Tibial nerve (tissue), 3 donors: ENCODE data around the gene HNRNPLL.

ENCODE experiments used
- POLR2A ChIP-seq, 2 donors: fragments of 450-650 bp; IDR thresholded peaks; one replicate each; pipeline ENCODE4 v1.6.1; 2017; ENCODE audit warnings: antibody characterized with exemption in 2 of 2, mild to moderate bottlenecking in 2 of 2, moderate library complexity in 2 of 2
- TF ChIP-seq, protein P1 (sequence below), 5 experiments: fragments of 200-600 bp in 3 of 5; fragments of 450-650 bp in 2 of 5; sonication (generic) in 3 of 5; IDR thresholded peaks; one replicate each; pipeline ENCODE4 v1.5.1; 2016 to 2019; ENCODE audit warnings: antibody characterized with exemption in 5 of 5, mild to moderate bottlenecking in 3 of 5, moderate library complexity in 2 of 5

DNA sequence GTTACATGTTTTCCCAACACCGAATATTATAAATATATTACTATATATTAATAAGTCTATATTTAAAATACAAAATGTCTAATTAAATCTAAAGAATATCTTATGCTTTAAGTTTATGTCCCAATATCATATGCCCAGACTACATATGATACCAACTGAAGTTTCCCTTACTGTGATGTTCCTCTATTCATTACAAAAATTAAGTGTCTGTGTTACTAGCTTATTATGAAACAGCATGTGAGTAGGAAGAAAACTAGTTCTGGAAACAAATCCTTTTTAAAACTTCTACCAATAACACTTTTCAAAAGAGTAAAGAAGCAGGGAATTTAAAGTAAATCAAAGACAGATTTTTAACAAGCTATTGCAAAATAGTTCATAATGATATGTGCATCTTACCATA, 17.8 kb downstream of the HNRNPLL start:
- TF ChIP-seq, protein P1, sequence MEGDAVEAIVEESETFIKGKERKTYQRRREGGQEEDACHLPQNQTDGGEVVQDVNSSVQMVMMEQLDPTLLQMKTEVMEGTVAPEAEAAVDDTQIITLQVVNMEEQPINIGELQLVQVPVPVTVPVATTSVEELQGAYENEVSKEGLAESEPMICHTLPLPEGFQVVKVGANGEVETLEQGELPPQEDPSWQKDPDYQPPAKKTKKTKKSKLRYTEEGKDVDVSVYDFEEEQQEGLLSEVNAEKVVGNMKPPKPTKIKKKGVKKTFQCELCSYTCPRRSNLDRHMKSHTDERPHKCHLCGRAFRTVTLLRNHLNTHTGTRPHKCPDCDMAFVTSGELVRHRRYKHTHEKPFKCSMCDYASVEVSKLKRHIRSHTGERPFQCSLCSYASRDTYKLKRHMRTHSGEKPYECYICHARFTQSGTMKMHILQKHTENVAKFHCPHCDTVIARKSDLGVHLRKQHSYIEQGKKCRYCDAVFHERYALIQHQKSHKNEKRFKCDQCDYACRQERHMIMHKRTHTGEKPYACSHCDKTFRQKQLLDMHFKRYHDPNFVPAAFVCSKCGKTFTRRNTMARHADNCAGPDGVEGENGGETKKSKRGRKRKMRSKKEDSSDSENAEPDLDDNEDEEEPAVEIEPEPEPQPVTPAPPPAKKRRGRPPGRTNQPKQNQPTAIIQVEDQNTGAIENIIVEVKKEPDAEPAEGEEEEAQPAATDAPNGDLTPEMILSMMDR (IDR thresholded peaks at IDR 0.05): no peak
- no peak for TF ChIP-seq POLR2A (IDR thresholded peaks at IDR 0.05)
